GM21737 (cell line): ENCODE data around the gene BEST3.
"Not testable (repeated sequence)": the region's sequence is repeated elsewhere in the genome, so short reads cannot be mapped to it uniquely, and the experiment has no call there.

Experiments used
- ATAC-seq: cut with Tn5 transposase; IDR thresholded peaks from one replicate; pipeline ENCODE4 v1.9.1; 2021; ENCODE audit warnings: mild to moderate bottlenecking, moderate library complexity; ENCODE audit not compliant: unreplicated experiment

BEST3 gene

GRCh38 chr12:69608114-69608513 is 91.0 kb downstream of the BEST3 start:
- no peak for ATAC-seq

GRCh38 chr12:69604275-69604674 is 94.8 kb downstream of the BEST3 start:
- ATAC-seq = not testable (repeated sequence)
